Measurements from ENCODE around the gene MPC1. TPM values are rescaled to one million over a fixed set of nuclear protein-coding genes. Genes with fewer than 3 reads are reported as not detected.
A peak's percentile ranks its signal among the peaks of the same experiment; 100 is the strongest.
"Not testable (repeated sequence)": the region's sequence is repeated elsewhere in the genome, so short reads cannot be mapped to it uniquely, and the experiment has no call there.

MPC1 gene
- total RNA-seq, 2 experiments from 2014 or later: 17.4 to 19.3 TPM

DNA sequence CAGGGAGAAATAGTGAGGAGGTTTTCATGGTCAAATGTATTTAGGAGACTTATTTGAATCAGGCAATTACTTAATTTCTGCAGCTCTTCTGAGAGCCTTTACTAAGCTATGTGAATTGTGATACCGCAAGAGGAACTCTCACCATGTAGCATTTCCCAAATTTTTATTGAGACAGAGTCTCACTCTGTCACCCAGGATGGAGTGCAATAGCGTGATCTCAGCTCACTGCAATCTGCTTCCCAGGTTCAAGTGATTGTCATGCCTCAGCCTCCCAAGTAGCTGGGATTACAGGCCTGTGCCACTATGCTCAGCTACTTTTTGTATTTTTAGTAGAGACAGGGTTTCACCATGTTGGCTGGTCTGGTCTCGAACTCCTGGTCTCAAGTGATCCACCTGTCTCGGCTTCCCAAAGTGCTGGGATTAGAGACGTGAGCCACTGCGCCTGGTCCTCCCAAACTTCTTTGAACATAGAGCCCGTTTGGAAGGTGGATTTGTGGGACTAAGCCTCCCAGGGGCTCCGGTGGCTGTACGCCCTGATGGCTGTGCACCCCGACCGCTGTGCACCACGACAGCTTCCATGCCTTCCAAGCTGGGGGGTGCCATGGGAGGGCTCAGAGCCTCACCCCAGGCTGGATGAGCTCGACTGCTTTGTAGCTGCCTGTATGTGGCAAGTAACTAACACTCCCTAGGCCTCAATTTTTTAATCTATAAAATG lies 5.7 kb upstream of the MPC1 start:
- H3K4me1 ChIP-seq (ENCODE audit: insufficient read depth, low read length): peaks cover 10% of the 10 kb centered on the region
- POLR2A ChIA-PET: no interaction called here
- ATAC-seq (ENCODE audit: poor library complexity): no peak

DNA sequence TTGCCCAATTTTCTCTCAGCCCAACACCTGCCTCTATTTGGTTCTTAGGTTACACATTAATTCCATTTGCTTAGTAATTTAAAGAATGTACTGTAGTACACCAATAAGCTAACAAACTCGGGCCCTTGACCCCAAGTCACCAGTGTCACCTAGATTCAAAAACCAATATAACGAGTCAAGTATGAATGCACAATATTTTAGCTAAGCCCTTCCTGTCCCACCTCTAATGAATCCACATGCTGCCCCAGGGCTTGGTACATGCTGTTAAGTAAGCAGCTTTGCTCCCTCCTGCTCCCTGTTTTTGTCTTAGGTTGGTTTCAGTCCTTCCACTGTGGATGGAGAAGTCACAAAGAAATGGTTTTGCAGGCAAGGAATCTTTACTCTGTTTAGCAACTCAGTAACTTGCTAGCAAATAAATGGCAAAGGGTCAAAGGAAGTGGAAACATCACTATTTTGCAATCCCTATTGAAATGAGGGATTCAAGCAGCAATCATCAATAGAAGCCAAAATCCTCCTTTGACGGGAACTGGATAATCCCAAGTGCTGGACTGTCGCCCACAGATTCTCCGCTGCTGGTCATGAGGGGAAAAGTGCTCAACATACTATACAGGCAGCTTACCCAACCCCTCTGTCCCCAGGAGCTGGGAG lies 5.0 kb upstream of the MPC1 start:
- DNase-seq (no peak), ATAC-seq (ENCODE audit: poor library complexity) (no peak)
- intact Hi-C loops (cut with DNase I, micrococcal nuclease): no loop called here
- TF ChIP-seq, protein P1, sequence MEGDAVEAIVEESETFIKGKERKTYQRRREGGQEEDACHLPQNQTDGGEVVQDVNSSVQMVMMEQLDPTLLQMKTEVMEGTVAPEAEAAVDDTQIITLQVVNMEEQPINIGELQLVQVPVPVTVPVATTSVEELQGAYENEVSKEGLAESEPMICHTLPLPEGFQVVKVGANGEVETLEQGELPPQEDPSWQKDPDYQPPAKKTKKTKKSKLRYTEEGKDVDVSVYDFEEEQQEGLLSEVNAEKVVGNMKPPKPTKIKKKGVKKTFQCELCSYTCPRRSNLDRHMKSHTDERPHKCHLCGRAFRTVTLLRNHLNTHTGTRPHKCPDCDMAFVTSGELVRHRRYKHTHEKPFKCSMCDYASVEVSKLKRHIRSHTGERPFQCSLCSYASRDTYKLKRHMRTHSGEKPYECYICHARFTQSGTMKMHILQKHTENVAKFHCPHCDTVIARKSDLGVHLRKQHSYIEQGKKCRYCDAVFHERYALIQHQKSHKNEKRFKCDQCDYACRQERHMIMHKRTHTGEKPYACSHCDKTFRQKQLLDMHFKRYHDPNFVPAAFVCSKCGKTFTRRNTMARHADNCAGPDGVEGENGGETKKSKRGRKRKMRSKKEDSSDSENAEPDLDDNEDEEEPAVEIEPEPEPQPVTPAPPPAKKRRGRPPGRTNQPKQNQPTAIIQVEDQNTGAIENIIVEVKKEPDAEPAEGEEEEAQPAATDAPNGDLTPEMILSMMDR (IDR thresholded peaks at IDR 0.05): no peak
- H3K27ac Mint-ChIP-seq: no peak overlapping the region
- no peaks in the 10 kb centered on the region for H3K36me3 ChIP-seq (ENCODE audit: insufficient read depth, low read length)
- ChIA-PET CTCF (no interaction called here), POLR2A (no interaction called here)
- H3K9me3 Mint-ChIP-seq: no peaks in the 10 kb centered on the region
- H3K4me3 Mint-ChIP-seq: peak overlapping the region; percentile 68
- no peak overlapping the region for H3K27ac ChIP-seq (ENCODE audit: low read depth in 1 of 2, low read length in 2 of 2)
- H3K27me3 Mint-ChIP-seq: no peaks in the 10 kb centered on the region
- H3K4me1 ChIP-seq (ENCODE audit: insufficient read depth, low read length): peaks cover 11% of the 10 kb centered on the region
- no peak overlapping the region for H3K4me3 ChIP-seq (ENCODE audit: low read length)
- H3K27me3 ChIP-seq (ENCODE audit: control insufficient read depth in 1 of 2, insufficient read depth in 2 of 2, low read length in 2 of 2): no peaks in the 10 kb centered on the region
- H3K4me1 Mint-ChIP-seq (ENCODE audit: low read depth): peaks cover 5% of the 10 kb centered on the region
- no peaks in the 10 kb centered on the region for H3K36me3 Mint-ChIP-seq (ENCODE audit: low read depth)
- no peaks in the 10 kb centered on the region for H3K9me3 ChIP-seq (ENCODE audit: control insufficient read depth in 1 of 2, insufficient read depth in 1 of 2, low read length in 2 of 2)

More for the DNA sequence above, 5.7 kb upstream of the MPC1 start:
- CTCF ChIA-PET: no interaction called here
- no peaks in the 10 kb centered on the region for H3K36me3 ChIP-seq (ENCODE audit: insufficient read depth, low read length)
- H3K27me3 ChIP-seq (ENCODE audit: control insufficient read depth in 1 of 2, insufficient read depth in 2 of 2, low read length in 2 of 2): no peaks in the 10 kb centered on the region
- no peak overlapping the region for H3K27ac ChIP-seq (ENCODE audit: low read depth in 1 of 2, low read length in 2 of 2)
- intact Hi-C loops (cut with DNase I, micrococcal nuclease): no loop called here
- H3K4me1 Mint-ChIP-seq (ENCODE audit: low read depth): peaks cover 5% of the 10 kb centered on the region
- TF ChIP-seq, protein P1 (IDR thresholded peaks at IDR 0.05): no peak
- DNase-seq: no peak
- no peaks in the 10 kb centered on the region for H3K9me3 ChIP-seq (ENCODE audit: control insufficient read depth in 1 of 2, insufficient read depth in 1 of 2, low read length in 2 of 2)
- H3K4me3 Mint-ChIP-seq: no peak overlapping the region
- H3K9me3 Mint-ChIP-seq: no peaks in the 10 kb centered on the region
- no peak overlapping the region for H3K4me3 ChIP-seq (ENCODE audit: low read length)
- H3K36me3 Mint-ChIP-seq (ENCODE audit: low read depth): no peaks in the 10 kb centered on the region
- no peak overlapping the region for H3K27ac Mint-ChIP-seq
- H3K27me3 Mint-ChIP-seq: no peaks in the 10 kb centered on the region

DNA sequence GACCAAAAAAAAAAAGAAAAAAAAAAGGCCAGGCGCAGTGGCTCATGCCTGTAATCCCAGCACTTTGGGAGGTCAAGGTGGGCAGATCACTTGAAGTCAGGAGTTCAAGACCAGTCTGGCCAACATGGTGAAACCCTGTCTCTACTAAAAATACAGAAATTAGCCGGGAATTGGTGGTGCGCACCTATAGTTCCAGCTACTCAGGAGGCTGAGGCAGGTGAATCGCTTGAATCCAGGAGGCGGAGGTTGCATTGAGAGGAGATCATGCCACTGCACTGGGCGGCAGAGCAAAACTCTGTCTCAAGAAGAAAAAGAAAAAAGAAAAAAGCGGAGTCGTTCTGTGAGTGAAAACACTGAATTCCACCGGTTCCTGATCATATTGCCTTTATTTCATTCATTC lies 4.4 kb upstream of the MPC1 start:
- H3K9me3 ChIP-seq (ENCODE audit: control insufficient read depth in 1 of 2, insufficient read depth in 1 of 2, low read length in 2 of 2); CTCF ChIA-PET; DNase-seq; H3K9me3 Mint-ChIP-seq; H3K27ac ChIP-seq (ENCODE audit: low read depth in 1 of 2, low read length in 2 of 2); H3K27me3 ChIP-seq (ENCODE audit: control insufficient read depth in 1 of 2, insufficient read depth in 2 of 2, low read length in 2 of 2); ATAC-seq (ENCODE audit: poor library complexity); intact Hi-C loops (cut with DNase I, micrococcal nuclease); H3K36me3 ChIP-seq (ENCODE audit: insufficient read depth, low read length); H3K4me3 ChIP-seq (ENCODE audit: low read length); H3K27ac Mint-ChIP-seq; H3K4me1 Mint-ChIP-seq (ENCODE audit: low read depth); H3K36me3 Mint-ChIP-seq (ENCODE audit: low read depth); POLR2A ChIA-PET; H3K4me3 Mint-ChIP-seq; H3K27me3 Mint-ChIP-seq: not testable (repeated sequence)
- H3K4me1 ChIP-seq (ENCODE audit: insufficient read depth, low read length): peaks cover 13% of the 10 kb centered on the region

Measured in CD4-positive, alpha-beta T cell (primary cell).